ES-I3 (cell line): ENCODE measurements around the gene OGN.

Experiments
- H3K36me3 ChIP-seq: 2 replicates; pipeline ENCODE4 v1.6.1; 2013; ENCODE audit warnings: mild to moderate bottlenecking, low read length, control low read depth, moderate library complexity; ENCODE audit not compliant: insufficient read depth
- H3K4me1 ChIP-seq: 2 replicates; pipeline ENCODE4 v1.6.1; 2013; ENCODE audit warnings: mild to moderate bottlenecking, control low read depth, low read length; ENCODE audit not compliant: insufficient read depth
- H3K9ac ChIP-seq: 2 replicates; pipeline ENCODE4 v1.6.1; 2013; ENCODE audit warnings: low read depth, mild to moderate bottlenecking, low read length, moderate library complexity
- H3K9me3 ChIP-seq: 2 replicates; pipeline ENCODE4 v1.6.1; 2013; ENCODE audit warnings: mild to moderate bottlenecking, low read length, moderate library complexity; ENCODE audit not compliant: control insufficient read depth, insufficient read depth

Gene OGN

GRCh38 chr9:92404042-92404836 lies at the start of gene OGN:
Gene OGN (minus strand): TSS chr9:92404578. CDS start chr9:92403407, 1,171 bp downstream.
- no peak within 1 kb of the TSS for H3K9ac ChIP-seq
- H3K36me3 ChIP-seq: no peaks in the 10 kb centered on the region
- H3K4me1 ChIP-seq: no peaks in the 10 kb centered on the region
- no peaks in the 10 kb centered on the region for H3K9me3 ChIP-seq

GRCh38 chr9:92446536-92446935 lies 42.2 kb upstream of the OGN start:
- no peaks in the 10 kb centered on the region for H3K9me3 ChIP-seq
- no peaks in the 10 kb centered on the region for H3K36me3 ChIP-seq
- no peak overlapping the region for H3K9ac ChIP-seq
- H3K4me1 ChIP-seq: peaks cover 8% of the 10 kb centered on the region; the same call in 1 of the 2 replicates

- Histone ChIP-seq H3K9ac (no peak overlapping the region), H3K4me1 (peaks cover 8% of the 10 kb centered on the region; the same call in 1 of the 2 replicates), H3K9me3 (no peaks in the 10 kb centered on the region), H3K36me3 (no peaks in the 10 kb centered on the region)
These were observed 40.5 kb upstream of the OGN start for GRCh38 chr9:92444841-92445240.

GRCh38 chr9:92440751-92441046 lies 36.3 kb upstream of the OGN start:
- H3K9ac ChIP-seq: no peak overlapping the region
- no peaks in the 10 kb centered on the region for H3K4me1 ChIP-seq
- no peaks in the 10 kb centered on the region for H3K36me3 ChIP-seq
- no peaks in the 10 kb centered on the region for H3K9me3 ChIP-seq

GRCh38 chr9:92439921-92440750 lies 35.8 kb upstream of the OGN start:
- Histone ChIP-seq H3K9ac (no peak overlapping the region), H3K4me1 (no peaks in the 10 kb centered on the region), H3K9me3 (no peaks in the 10 kb centered on the region), H3K36me3 (no peaks in the 10 kb centered on the region)

- no peaks in the 10 kb centered on the region for H3K9me3 ChIP-seq
- H3K4me1 ChIP-seq: no peaks in the 10 kb centered on the region
- H3K36me3 ChIP-seq: no peaks in the 10 kb centered on the region
- H3K9ac ChIP-seq: no peak overlapping the region
These were observed 34.6 kb upstream of the OGN start for GRCh38 chr9:92438900-92439526.

- Histone ChIP-seq H3K9ac (no peak overlapping the region), H3K4me1 (no peaks in the 10 kb centered on the region), H3K36me3 (no peaks in the 10 kb centered on the region), H3K9me3 (no peaks in the 10 kb centered on the region)
These were observed 30.9 kb upstream of the OGN start for GRCh38 chr9:92435263-92435662.

- H3K36me3 ChIP-seq: no peaks in the 10 kb centered on the region
- H3K9me3 ChIP-seq: no peaks in the 10 kb centered on the region
- no peaks in the 10 kb centered on the region for H3K4me1 ChIP-seq
These were observed 28.7 kb upstream of the OGN start for GRCh38 chr9:92432972-92433548.

GRCh38 chr9:92432350-92432749 lies 28.0 kb upstream of the OGN start:
- no peaks in the 10 kb centered on the region for H3K36me3 ChIP-seq
- no peaks in the 10 kb centered on the region for H3K9me3 ChIP-seq
- no peaks in the 10 kb centered on the region for H3K4me1 ChIP-seq
- no peak overlapping the region for H3K9ac ChIP-seq

More at GRCh38 chr9:92432972-92433548, 28.7 kb upstream of the OGN start:
- H3K9ac ChIP-seq: no peak overlapping the region

- Histone ChIP-seq H3K9ac (no peak overlapping the region), H3K36me3 (no peaks in the 10 kb centered on the region), H3K9me3 (no peaks in the 10 kb centered on the region), H3K4me1 (no peaks in the 10 kb centered on the region)
These were observed 25.5 kb upstream of the OGN start for GRCh38 chr9:92429836-92430235.

- H3K36me3 ChIP-seq: no peaks in the 10 kb centered on the region
- H3K9ac ChIP-seq: no peak overlapping the region
- no peaks in the 10 kb centered on the region for H3K4me1 ChIP-seq
- H3K9me3 ChIP-seq: no peaks in the 10 kb centered on the region
These were observed 22.2 kb upstream of the OGN start for GRCh38 chr9:92426501-92427145.

GRCh38 chr9:92425474-92425873 lies 21.1 kb upstream of the OGN start:
- H3K9ac ChIP-seq: no peak overlapping the region
- no peaks in the 10 kb centered on the region for H3K9me3 ChIP-seq
- no peaks in the 10 kb centered on the region for H3K36me3 ChIP-seq

GRCh38 chr9:92424340-92424739 lies 20.0 kb upstream of the OGN start, which contains the start of gene OMD:
Gene OMD (minus strand): TSS chr9:92424471. CDS start chr9:92417558, 6,913 bp downstream.
- no peak within 1 kb of the TSS for H3K9ac ChIP-seq
- H3K4me1 ChIP-seq: peaks cover 6% of the 10 kb centered on the region; the same call in 1 of the 2 replicates
- no peaks in the 10 kb centered on the region for H3K9me3 ChIP-seq
- H3K36me3 ChIP-seq: no peaks in the 10 kb centered on the region

More at GRCh38 chr9:92425474-92425873, 21.1 kb upstream of the OGN start:
- peaks cover 6% of the 10 kb centered on the region; the same call in 1 of the 2 replicates for H3K4me1 ChIP-seq

GRCh38 chr9:92423612-92424011 lies 19.2 kb upstream of the OGN start:
- H3K9ac ChIP-seq: no peak overlapping the region
- no peaks in the 10 kb centered on the region for H3K9me3 ChIP-seq
- H3K36me3 ChIP-seq: no peaks in the 10 kb centered on the region
- peaks cover 6% of the 10 kb centered on the region; the same call in 1 of the 2 replicates for H3K4me1 ChIP-seq
